ENCODE measurements around the gene RBBP8NL.

GRCh38 chr20:62401331-62401779 is 26.0 kb downstream of the RBBP8NL start:
- no peak for TF ChIP-seq JUN (IDR thresholded peaks at IDR 0.05; ENCODE audit: borderline replicate concordance, insufficient read depth, insufficient read length, low read depth)
- peak in 1 of 2 donors; percentile 7 for TF ChIP-seq CTCF (IDR thresholded peaks at IDR 0.05; ENCODE audit: extremely low read depth in 1 of 2, insufficient read depth in 1 of 2, low read depth in 1 of 2, low read length in 2 of 2)
- TF ChIP-seq POLR2A (IDR thresholded peaks at IDR 0.05; ENCODE audit: low read depth, low read length), result no peak
- TF ChIP-seq, protein P1, sequence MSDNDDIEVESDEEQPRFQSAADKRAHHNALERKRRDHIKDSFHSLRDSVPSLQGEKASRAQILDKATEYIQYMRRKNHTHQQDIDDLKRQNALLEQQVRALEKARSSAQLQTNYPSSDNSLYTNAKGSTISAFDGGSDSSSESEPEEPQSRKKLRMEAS (IDR thresholded peaks at IDR 0.05; ENCODE audit: insufficient read depth, insufficient read length), result no peak
- TF ChIP-seq EZH2 (IDR thresholded peaks at IDR 0.05; ENCODE audit: borderline replicate concordance, low read depth, low read length, severe bottlenecking), result no peak
- TF ChIP-seq POLR2AphosphoS5 (IDR thresholded peaks at IDR 0.05; ENCODE audit: insufficient read depth, low read depth, low read length), result no peak
- no peak for TF ChIP-seq GATA2 (IDR thresholded peaks at IDR 0.05; ENCODE audit: insufficient read depth, insufficient read length, low read depth, low read length)
- TF ChIP-seq MYC (IDR thresholded peaks at IDR 0.05; ENCODE audit: low read depth, low read length), result no peak
